Hematopoietic multipotent progenitor cell (in vitro differentiated cells): ENCODE results near the gene SLX4. TPM values are rescaled to one million over a fixed set of nuclear protein-coding genes. Genes with fewer than 3 reads are reported as not detected.

ENCODE experiments used
- DNase-seq, 3 donors: peaks; one replicate each; pipeline ENCODE4 v3.0.0-alpha.2; 2011 to 2015; ENCODE audit warnings: low read depth in 2 of 3, low spot score in 2 of 3
- total RNA-seq: library from RNA; depleted of rRNA; stranded (reverse); fragments of >200 nt; gene quantifications from one replicate; pipeline ENCODE4 v1.2.3, GENCODE V29; 2012

SLX4 gene
- total RNA-seq, 1 donor = 2.7 TPM

DNA sequence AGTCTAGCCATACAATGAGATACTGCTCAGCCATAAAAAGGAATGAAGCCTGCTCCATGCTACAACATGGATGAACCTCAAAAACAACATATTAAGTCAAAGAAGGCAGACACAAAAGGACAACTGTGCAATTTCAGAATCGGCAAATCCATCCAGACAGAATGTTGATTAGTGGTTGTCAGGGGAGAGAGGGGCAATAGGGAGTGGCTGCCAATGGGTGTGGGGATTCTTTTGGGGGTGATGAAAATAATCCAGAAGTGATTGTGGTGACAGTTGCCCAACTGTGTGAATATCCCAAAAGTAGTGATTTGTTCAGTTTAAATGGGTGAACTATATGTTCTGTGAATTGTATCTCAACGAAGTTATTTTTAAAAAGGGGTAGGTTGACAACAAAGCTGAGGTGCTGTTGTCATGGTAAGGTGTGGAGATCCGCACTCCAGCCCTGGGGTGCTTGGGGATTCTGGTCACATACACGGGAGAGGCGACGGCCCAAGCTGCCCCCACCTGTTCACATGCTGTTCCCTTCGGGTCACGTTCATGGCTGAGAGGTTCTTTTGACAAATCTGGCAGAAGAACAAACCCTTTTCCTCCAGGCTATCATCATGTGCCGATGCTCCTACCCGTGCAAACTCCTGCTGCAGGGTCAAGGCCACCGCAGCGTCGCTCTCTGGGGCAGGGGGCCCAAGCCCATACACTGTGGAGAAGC is 9.6 kb downstream of the SLX4 start:
- no peak for DNase-seq

DNA sequence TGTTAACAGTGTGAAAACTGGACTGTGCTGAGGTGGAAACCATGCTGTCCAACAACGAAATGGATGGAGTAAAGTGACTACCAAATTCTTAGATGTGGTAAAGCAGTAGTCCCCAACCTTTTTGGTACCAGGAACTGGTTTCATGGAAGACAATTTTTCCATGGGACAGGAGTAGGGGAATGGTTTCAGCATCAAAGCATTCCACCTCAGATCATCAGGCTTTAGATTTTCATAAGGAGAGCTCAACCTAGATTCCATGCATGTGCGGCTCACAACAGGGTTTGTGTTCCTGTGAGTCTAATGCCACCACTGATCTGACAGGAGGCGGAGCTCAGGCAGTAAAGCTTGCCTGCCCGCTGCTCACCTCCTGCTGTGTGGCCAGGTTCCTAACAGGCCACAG is 11.5 kb downstream of the SLX4 start:
- DNase-seq = no peak

DNA sequence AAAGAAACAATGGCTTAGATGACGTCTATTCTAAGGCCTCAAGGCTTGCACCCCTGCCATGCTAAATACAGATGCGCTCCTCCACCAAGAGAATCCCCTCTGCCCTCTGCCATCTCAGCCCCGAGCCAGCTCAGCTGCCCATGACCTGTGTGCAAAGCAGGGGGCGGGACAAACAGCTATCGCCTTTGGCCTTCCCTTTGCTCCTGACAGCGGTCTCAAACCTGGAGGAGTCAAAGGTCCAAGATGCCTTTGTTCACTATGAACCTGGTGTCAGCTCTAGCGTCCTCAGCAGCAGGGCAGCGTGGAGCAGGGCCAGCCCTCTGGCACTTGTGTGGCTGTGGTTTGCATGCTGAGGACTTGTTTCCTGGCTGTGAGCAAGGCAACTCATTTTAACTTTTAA is 12.3 kb downstream of the SLX4 start:
- no peak for DNase-seq

DNA sequence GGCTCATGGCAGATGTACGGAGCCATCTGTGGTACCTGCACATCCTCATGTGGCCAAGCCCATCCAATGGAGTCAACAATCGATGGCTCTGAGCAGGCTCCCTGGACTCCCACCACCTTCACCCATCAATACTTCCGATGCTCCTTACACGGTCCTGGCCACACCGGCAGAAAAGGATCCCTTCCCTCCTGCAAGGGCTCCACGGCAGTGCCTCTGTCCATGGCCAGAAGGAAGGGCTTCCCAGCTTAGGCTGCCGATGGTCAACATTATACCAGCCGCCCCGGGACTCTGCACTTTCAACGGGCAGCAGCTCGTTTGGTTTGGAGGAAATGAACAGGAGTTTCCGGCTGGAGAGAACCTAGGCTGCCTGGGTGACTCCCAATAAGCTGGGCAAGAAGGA is 13.2 kb downstream of the SLX4 start:
- no peak for DNase-seq

DNA sequence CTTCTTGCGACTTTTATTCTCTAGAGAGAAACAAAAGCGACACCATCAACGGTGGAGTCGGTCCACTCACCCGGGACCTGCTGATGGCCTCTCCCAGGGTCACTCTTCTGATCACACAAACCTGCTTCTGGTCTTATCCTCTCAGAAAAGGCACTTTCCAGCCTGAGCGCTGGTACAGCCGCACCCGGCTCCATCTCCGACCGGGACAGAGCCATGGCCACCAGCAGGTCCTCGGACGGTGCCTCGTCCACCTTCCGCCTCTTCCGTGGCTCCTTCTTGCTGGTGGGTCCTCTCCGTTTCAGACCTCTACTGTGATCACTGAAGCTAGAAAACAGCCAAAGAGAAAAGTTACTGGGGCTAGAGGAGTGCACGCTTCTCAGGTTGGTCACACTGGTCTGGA is 13.7 kb downstream of the SLX4 start:
- no peak for DNase-seq

DNA sequence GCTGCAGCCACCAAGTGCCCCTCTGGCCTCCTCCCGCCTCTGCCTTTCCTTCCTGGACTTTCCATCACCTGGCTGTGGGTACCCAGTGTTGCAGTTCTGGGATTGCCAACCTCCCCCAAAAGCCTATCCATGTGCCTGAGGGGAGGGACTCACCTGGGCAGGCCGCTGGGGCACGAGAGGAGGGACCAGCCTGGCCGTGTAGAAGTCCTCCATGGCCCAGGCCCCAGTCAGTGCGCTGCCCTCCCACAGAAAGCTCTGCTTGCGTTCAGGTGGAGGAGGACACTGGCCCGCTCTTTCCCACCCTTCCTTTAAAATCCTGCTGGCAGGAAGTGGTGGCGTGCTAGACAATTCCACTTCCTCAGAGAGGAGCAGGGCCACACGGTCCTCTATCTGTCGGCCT is 14.2 kb downstream of the SLX4 start:
- no peak for DNase-seq

DNA sequence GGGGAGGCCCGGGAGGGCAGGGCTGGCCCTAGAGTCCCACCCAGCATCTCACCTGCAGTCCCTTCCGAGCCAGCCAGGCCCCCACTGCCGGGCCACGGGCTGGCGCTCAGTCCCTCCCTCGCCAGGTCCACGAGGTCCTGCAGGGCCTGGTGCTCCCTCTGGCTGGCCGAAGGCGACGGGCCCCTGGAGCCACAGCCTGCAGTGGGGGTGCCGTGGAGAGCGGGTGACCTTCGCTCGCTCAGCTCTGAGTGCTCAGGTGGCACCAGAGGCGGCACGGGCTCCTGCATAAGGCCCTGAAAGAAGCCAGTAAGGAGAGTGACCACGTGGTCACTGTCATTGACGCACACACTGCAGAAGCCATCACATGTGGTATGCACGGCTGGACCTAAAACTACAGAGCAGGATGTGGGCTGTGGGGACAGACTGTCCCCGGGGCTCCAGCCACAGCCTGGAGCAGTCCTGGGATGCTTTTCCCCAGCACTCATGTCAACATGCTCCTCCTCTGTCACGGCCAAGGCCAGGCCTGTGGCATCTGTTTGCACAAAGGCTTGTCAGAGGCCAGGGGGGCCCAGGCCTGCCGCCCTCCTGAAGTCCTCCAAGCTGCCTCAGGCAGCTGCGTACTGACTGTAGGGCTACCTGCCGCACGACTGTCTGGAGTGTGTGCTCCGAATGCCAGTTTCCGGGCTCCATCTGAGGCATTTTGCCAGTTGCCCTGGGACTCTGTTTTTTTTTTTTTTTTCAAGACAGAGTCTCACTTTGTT is 15.1 kb downstream of the SLX4 start:
- DNase-seq = no peak

DNA sequence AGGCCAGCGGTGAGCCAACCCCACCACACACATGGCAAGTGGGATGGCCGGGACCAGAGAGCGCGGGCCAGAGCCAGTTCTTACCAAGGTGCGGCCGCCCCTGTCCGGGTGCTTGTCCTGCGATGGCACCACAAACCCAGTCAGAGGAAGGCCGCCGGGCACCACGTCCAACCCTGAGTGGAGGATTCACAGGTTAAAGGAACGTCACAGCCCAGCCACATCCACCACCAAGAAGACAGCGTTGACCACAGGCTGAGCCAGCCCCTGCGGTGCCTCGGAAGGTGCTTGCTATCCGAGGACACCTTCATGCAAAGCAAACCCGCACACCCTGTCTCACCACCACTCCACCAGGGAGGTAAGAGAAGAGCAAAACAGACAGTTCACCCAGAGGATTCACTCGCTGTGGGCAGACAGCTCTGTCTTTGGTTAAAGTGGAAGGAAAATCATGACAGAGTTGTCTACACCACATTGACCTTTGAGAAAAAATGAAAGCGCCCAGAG is 15.8 kb downstream of the SLX4 start:
- DNase-seq = no peak

DNA sequence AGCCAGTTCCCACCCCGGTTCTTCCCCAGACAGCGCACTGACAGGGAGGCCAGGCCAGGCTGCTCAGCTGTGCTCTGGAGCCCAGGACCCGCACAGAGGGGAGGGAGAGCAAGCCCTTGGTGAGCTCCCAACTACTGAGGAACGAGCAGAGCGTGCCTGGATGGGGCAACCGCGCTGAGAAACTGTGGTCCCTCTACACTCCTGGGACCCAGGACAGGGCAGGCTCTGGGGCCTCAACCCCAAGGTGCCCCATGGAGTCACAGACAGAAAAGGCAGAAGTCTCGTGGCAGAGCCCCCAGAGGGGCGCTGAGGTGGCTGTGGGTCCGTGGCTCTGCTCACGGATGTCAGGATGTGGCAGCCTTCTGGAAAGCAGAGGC is 16.3 kb downstream of the SLX4 start:
- no peak for DNase-seq

DNA sequence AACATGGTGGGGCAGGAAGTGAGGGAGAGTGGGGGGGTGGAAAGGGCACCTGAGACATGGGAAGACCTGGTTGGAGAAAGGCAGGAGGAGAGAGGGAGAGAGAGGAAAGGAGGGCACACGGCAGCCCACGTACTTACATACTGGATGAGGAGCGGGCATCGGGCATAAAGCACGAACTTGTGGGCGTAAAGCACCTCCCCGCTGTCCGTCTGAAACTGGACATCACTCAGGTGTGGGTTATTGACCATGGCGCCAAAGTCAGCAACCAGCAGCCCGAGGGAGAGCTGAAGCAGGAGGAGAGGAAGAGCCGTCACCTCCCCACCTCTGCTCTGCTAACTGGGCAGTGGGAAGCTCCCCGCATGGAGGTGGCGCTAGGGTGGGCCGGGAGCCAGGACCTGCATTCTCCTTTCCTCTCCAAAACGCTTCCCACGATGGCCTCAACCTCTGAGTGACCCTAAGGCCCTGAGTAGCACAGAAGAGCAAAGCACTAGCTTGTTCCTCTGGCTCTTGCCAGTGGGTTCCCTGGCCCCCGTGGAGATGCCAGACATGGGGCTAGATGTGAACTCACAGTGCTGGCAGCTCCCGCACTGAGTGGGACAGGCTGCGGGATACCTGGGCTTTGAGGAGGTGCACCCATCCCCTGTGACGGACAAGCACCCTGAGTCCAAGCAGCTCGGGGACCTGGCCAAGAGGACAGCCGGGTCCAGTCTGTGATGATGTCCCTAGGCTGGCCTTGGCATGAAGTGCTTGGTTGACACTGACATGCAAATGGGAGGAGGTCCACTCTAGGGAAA is 16.9 kb downstream of the SLX4 start:
- DNase-seq = no peak

DNA sequence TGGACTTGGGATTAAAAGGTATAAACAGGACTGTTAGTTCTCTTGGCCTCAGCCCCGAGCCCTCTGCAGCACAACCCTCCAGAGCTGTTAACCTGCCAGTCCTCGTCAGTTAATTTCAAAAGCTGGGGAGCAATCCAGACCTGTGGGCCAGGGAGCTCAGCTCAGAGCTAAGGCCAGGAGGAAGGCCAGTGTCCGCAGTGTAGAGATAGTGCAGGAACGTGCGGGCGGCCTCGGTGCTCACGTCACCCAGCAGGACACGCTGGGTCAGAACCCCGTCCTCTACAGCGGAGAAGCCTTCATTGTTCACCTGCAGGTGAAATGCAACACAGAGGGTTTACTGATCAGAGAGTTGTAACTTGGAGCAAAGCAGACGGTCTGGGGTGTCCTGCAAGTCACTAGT is 18.8 kb downstream of the SLX4 start:
- no peak for DNase-seq

DNA sequence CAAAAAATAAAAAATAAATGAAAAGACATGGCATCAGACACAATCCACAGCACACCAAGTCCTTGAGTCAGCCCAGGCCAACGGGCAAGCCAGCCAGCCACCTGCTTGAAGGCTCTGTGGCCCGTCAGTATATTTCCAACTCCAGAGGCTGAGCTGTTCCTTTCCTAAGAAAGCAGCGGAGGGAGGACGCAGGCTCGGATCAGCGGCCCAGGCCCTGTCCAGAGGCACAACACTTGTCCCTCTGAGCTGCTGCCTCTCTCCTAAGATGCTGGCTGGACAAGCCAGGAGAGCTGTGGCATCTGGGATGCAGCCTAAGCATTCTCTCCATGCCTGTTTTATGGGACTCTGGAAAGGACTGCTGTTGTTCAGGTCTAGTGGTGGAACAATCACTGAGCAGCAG is 19.4 kb downstream of the SLX4 start:
- DNase-seq = no peak

DNA sequence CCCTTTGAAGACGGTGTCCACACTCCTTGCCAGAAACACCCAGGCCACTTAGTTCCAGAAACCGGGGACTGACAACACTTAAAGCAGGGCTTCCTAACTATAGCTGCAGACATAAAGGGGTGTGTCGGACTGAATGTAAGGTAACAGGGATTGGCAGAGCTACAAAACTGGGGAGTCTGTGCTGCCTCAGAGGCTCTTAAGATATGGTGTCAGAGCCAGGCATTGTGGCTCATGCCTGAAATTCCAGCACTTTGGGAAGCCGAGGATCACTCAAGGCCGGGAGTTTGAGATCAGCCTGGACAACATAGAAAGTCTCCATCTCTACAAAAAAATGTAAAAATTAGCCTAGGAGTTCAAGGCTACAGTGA is 20.0 kb downstream of the SLX4 start:
- no peak for DNase-seq

DNA sequence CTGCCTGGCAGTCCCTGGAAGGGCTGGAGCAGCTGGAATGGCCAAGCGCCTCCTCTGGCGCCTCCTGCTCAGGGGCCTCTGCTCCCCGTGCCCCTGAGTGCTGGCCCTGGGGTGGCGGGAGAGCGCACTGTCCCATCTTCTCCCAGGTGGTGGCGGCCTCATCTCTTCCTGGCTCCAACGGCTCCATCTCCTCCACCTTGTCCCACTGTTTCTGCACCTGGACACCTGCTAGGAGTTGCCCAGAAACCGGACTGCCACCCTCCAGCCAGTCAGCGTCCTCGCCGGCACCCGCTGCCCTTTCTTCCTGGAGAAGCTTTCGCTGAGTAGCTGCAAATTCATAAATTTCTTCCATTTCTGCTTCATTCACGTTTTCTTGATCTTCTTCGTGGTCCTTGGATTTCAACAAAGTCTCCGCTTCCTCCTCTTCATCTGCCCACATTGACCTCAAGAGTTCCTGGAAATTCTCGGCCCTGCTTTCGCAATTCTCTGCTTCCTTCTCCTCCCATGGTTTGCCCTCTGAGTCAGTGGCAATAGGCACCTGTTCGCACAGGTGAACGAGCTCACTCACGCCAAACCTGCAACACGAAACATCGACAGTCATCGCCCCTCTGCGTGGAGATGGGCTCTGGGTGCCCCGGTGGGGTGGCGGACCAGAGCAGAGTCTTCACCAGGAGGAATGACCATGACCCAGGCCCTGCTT is 20.5 kb downstream of the SLX4 start:
- no peak for DNase-seq

DNA sequence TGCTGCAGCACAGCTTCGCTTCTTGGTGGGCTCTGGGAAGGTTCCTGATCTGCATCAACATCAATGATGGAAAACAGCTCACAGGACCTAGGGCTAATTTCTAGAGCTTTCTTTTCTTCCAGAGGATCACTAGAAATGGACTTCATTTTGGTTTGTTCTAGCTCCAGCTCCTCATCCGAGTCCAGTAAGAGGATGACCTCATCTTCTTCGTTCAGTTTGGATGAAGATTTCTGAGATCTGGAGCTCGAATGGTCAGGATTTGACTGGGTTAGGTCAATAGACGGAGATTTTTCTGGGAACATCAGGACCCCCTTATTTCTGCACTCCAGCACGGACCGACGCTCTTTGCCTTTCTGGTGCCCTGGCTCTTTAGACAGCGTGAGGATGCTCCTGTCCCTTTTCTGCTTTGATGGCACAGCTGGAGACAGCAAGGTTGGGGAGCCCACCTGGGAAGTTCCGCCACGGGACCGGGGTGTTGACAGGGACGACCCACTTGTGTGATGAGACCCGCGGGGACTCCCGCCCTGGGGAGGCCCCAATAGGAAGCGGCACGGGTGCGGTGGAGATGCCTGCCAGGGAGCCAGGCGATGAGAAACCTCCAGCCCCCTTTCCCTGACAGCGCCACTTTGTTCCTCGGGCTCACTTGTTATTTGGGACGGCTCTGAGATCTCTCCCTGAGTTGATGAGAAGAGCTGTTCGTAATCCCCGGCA is 21.3 kb downstream of the SLX4 start:
- DNase-seq = no peak

DNA sequence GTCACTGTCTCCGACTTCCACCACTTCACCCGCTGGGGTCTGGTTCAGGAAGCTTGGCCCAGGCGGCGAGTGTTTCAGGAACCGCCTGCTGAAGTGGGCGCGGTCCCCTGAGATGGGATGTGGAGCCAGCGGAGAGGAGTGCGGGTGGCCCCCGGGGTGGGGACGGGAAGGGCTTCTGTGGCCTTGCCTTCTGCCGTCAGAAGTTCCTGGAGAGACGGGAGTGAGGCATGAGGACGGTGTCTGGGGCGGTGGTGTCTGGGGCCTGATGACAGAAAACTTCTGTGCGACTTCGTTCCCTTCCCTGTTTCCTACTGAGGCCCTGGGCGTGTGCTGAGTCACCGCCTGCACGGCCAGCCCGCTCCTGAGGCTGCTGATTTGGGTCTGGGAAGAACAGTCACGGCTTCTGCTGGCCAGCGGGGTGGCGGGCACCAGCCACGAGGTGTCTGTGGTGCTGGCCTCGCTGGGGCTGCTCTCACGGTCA is 21.9 kb downstream of the SLX4 start:
- DNase-seq = peak in 1 of 3 donors; percentile 30

DNA sequence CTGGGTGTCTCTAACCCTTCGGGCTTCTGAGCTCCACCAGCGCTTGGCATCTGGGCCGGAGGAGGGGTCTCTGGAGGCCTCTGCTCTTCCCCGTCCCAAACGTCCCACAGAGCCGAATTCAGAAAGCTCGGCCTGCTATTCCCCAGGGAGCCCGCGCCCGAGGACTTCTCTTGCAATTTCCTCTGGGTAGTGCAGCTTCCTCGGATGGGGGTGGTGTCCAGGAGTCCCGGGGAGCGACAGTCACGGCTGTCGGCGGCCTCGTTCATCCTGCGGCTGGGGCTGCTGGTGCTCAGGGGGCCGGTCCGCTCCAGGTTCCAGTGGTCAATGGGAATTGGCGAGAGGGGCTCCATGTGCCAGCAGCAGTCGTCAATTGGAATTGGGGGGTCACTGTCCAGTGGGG is 22.4 kb downstream of the SLX4 start:
- no peak for DNase-seq

DNA sequence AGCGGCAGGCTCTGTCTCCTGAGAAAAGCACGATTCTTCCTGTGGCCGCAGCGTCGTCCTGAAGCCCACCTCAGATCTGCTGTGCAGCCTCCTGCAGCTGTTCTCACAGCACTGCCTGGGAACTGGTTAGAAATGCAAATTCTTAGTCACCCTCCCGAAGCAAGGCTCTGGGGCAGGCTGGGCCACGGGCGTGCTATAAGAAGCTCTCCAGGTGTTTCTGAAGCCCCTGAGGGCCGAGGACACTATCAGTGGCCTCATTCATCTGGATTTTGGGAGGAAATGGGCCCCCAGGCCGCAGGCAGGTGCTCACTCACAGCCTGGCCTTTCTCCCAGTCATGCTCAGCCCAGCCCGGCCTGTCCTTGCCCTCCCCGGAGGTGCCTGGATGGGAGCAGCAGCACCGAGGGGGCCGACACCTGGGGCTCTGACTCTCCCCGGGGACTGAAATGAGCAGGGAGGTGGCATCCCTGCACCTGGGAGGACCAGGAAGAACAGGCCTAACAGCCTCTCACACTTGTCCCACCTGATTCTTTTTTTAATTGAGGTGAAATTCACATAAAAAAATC is 23.8 kb downstream of the SLX4 start:
- DNase-seq = no peak

DNA sequence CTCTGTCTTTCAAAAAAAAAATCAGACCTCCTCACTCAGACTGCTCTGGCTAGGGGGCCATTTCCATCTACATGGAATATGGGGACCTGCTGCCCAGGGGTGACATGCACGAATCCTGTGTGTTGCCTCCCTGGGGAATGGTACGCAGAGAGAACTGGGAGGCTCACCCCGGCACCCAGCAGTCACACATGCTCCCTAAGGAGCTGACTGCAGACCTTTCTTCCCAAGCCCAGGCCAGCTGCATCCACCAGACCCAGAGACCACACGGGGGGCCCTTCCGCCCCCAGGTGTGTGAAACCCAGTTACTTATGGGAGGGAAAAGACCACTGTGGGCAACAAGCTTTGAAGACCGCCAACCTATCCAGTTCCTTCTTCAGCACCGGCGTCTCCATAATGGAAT is 27.0 kb downstream of the SLX4 start:
- DNase-seq = no peak
